EL (cell line): ENCODE results near the gene CXCR6.

Experiments used
- DNase-seq: peaks from one replicate; pipeline ENCODE4 v3.0.0-alpha.2; 2016

Gene CXCR6

GRCh38 chr3:45922950-45923590 lies 20.2 kb upstream of the CXCR6 start:
- DNase-seq = no peak

- DNase-seq = peak; percentile 60
Observed at GRCh38 chr3:45923755-45924154, 19.5 kb upstream of the CXCR6 start.

- peak; percentile 63 for DNase-seq
Observed at GRCh38 chr3:45927881-45928280, 15.4 kb upstream of the CXCR6 start.

GRCh38 chr3:45929042-45929679 lies 14.1 kb upstream of the CXCR6 start:
- peak; percentile 48 for DNase-seq

- DNase-seq = no peak
Observed at GRCh38 chr3:45931496-45931895, 11.8 kb upstream of the CXCR6 start.

GRCh38 chr3:45932112-45932511 lies 11.2 kb upstream of the CXCR6 start:
- DNase-seq = no peak

- DNase-seq = no peak
Observed at GRCh38 chr3:45933591-45933990, 9.7 kb upstream of the CXCR6 start.

- no peak for DNase-seq
Observed at GRCh38 chr3:45936261-45936660, 7.0 kb upstream of the CXCR6 start.

GRCh38 chr3:45937206-45938042 lies 5.8 kb upstream of the CXCR6 start:
- no peak for DNase-seq

GRCh38 chr3:45938043-45938435 lies 5.2 kb upstream of the CXCR6 start:
- DNase-seq = no peak

GRCh38 chr3:45938864-45939263 lies 4.4 kb upstream of the CXCR6 start:
- DNase-seq = peak; percentile 86

GRCh38 chr3:45939341-45939771 lies 3.9 kb upstream of the CXCR6 start:
- DNase-seq = no peak

GRCh38 chr3:45940004-45940780 lies 3.1 kb upstream of the CXCR6 start:
- no peak for DNase-seq

- DNase-seq = no peak
Observed at GRCh38 chr3:45940781-45941365, 2.4 kb upstream of the CXCR6 start.

GRCh38 chr3:45942051-45942825 lies 1.0 kb upstream of the CXCR6 start:
- no peak for DNase-seq

- no peak for DNase-seq
Observed at GRCh38 chr3:45944830-45945620, 1.8 kb downstream of the CXCR6 start.

- peak; percentile 62 for DNase-seq
Observed at GRCh38 chr3:45946307-45946706, 3.0 kb downstream of the CXCR6 start.

GRCh38 chr3:45946875-45947274 lies 3.6 kb downstream of the CXCR6 start:
- no peak for DNase-seq

- peak; percentile 21 for DNase-seq
Observed at GRCh38 chr3:45947361-45947760, 4.1 kb downstream of the CXCR6 start.

GRCh38 chr3:45948311-45948781 lies 5.1 kb downstream of the CXCR6 start:
- DNase-seq = peak; percentile 89

- DNase-seq = no peak
Observed at GRCh38 chr3:45948881-45949280, 5.6 kb downstream of the CXCR6 start.
